OCI-LY1 (cell line): Measurements from ENCODE around the gene SEPTIN2.

Source experiments
- EZH2 ChIP-seq: fragments of 200-600 bp; sonication (generic), shearing (Covaris generic); IDR thresholded peaks from 2 replicates; pipeline ENCODE4 v1.8.0; 2017; ENCODE audit warnings: borderline replicate concordance, mixed run types, mild to moderate bottlenecking, antibody characterized with exemption, low read length, moderate library complexity, mixed read lengths
- TF ChIP-seq, protein P1 (sequence below): fragments of 200-600 bp; sonication (generic), shearing (Covaris generic); IDR thresholded peaks from 2 replicates; pipeline ENCODE4 v1.5.1; 2017; ENCODE audit warnings: mild to moderate bottlenecking, antibody characterized with exemption, low read length, moderate library complexity, mixed read lengths

DNA sequence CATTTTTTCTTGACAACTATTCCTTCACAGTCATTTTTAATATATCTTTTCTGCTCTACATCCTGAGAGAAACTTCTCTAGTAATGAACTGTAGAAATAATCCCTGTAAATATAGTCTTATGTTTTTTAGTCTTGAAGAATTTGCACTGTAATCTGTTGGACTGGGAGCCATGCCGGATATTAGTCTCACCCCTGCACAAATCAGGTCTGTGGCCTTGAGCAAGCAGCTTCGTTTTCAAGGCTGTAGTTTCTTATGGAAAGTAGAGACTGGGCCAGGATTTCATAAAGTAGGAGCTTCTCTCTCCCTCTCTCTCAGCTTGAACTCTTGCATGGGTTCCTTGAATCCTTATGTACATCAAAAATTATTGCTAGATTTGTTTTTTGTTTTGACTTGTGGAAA, 49.1 kb downstream of the SEPTIN2 start:
- TF ChIP-seq, protein P1, sequence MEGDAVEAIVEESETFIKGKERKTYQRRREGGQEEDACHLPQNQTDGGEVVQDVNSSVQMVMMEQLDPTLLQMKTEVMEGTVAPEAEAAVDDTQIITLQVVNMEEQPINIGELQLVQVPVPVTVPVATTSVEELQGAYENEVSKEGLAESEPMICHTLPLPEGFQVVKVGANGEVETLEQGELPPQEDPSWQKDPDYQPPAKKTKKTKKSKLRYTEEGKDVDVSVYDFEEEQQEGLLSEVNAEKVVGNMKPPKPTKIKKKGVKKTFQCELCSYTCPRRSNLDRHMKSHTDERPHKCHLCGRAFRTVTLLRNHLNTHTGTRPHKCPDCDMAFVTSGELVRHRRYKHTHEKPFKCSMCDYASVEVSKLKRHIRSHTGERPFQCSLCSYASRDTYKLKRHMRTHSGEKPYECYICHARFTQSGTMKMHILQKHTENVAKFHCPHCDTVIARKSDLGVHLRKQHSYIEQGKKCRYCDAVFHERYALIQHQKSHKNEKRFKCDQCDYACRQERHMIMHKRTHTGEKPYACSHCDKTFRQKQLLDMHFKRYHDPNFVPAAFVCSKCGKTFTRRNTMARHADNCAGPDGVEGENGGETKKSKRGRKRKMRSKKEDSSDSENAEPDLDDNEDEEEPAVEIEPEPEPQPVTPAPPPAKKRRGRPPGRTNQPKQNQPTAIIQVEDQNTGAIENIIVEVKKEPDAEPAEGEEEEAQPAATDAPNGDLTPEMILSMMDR = no peak
- no peak for TF ChIP-seq EZH2
